IMR-90 (cell line): ENCODE measurements around the gene YPEL3. TPM values are rescaled to one million over a fixed set of nuclear protein-coding genes. Genes with fewer than 3 reads are reported as not detected.

Experiments used
- ATAC-seq: fragments of 200-7000 bp; cut with Tn5 transposase; 2 replicates; pipeline ENCODE4 v1.9.1; 2020; ENCODE audit warnings: low read depth, mild to moderate bottlenecking, moderate library complexity
- BruUV-seq: library from RNA; stranded (reverse); fragments of 400-500 nt; replicated peaks from 2 replicates; lab custom pipeline; 2021; lab: Mats Ljungman, UMichigan
- CTCF ChIA-PET: fragments of 300-600 bp; formaldehyde crosslinking; extraction: SDS; loops from one replicate; lab custom pipeline; 2021; ENCODE audit warnings: antibody characterized with exemption; lab: Yijun Ruan, JAX
- POLR2A ChIA-PET: fragments of 300-600 bp; sonication (Branson Sonifier 250); formaldehyde crosslinking; loops from one replicate; lab custom pipeline; 2022; ENCODE audit warnings: antibody characterized with exemption; ENCODE audit not compliant: unreplicated experiment; lab: Charles Lee
- DNase-seq: peaks from one replicate; pipeline ENCODE4 v3.0.0; 2013
- H2AFZ ChIP-seq: replicated peaks from 2 replicates; pipeline ENCODE3; 2013; ENCODE audit warnings: low read length, mild to moderate bottlenecking; ENCODE audit not compliant: poor library complexity
- H2AK5ac ChIP-seq: 2 replicates; pipeline ENCODE4 v1.6.1; 2013; ENCODE audit warnings: low read depth, low read length, inconsistent platforms
- H2AK9ac ChIP-seq: replicated peaks from 2 replicates; pipeline ENCODE3; 2013; ENCODE audit warnings: mild to moderate bottlenecking, low read depth, low read length, moderate library complexity; ENCODE audit not compliant: poor library complexity
- H2BK120ac ChIP-seq: 2 replicates; pipeline ENCODE4 v1.6.1; 2013; ENCODE audit warnings: low read depth, low read length, inconsistent platforms
- H2BK15ac ChIP-seq: 3 replicates; pipeline ENCODE4 v1.6.1; 2013; ENCODE audit warnings: low read depth, low read length, inconsistent platforms
- H2BK20ac ChIP-seq: 2 replicates; pipeline ENCODE4 v1.6.1; 2013; ENCODE audit warnings: low read depth, mild to moderate bottlenecking, inconsistent platforms, low read length, moderate library complexity
- H2BK5ac ChIP-seq: 2 replicates; pipeline ENCODE4 v1.6.1; 2013; ENCODE audit warnings: mild to moderate bottlenecking, low read depth, low read length, inconsistent platforms; ENCODE audit not compliant: poor library complexity, severe bottlenecking
- H3K14ac ChIP-seq: replicated peaks from 2 replicates; pipeline ENCODE4 v1.6.1; 2013; ENCODE audit warnings: low read depth, low read length, inconsistent platforms
- H3K18ac ChIP-seq: 2 replicates; pipeline ENCODE4 v1.6.1; 2013; ENCODE audit warnings: low read depth, low read length, control low read depth
- H3K23ac ChIP-seq: 2 replicates; pipeline ENCODE4 v1.6.1; 2013; ENCODE audit warnings: low read depth, low read length, inconsistent platforms
- H3K27ac ChIP-seq: 2 replicates; pipeline ENCODE4 v1.5.1; 2013; ENCODE audit warnings: mild to moderate bottlenecking, control low read depth, low read length; ENCODE audit not compliant: insufficient read depth
- H3K27me3 ChIP-seq: 2 replicates; pipeline ENCODE4 v1.6.1; 2013; ENCODE audit warnings: low read length; ENCODE audit not compliant: control insufficient read depth, insufficient read depth
- H3K36me3 ChIP-seq: 2 replicates; pipeline ENCODE4 v1.6.1; 2013; ENCODE audit warnings: low read length, mixed read lengths; ENCODE audit not compliant: control insufficient read depth, insufficient read depth
- H3K4ac ChIP-seq: 2 replicates; pipeline ENCODE4 v1.6.1; 2013; ENCODE audit warnings: low read depth, low read length, inconsistent platforms
- H3K4me1 ChIP-seq: 2 replicates; pipeline ENCODE4 v1.6.1; 2013; ENCODE audit warnings: low read length, mixed read lengths; ENCODE audit not compliant: control insufficient read depth, insufficient read depth
- H3K4me2 ChIP-seq: 2 replicates; pipeline ENCODE4 v1.6.1; 2013; ENCODE audit warnings: low read depth, mild to moderate bottlenecking, control low read depth, low read length, moderate library complexity
- H3K4me3 ChIP-seq: 2 replicates; pipeline ENCODE4 v1.5.1; 2013; ENCODE audit warnings: low read depth, mild to moderate bottlenecking, control low read depth, low read length, moderate library complexity; ENCODE audit not compliant: insufficient read depth
- H3K56ac ChIP-seq: 2 replicates; pipeline ENCODE4 v1.6.1; 2013; ENCODE audit warnings: low read length, inconsistent platforms; ENCODE audit not compliant: insufficient read depth; ENCODE audit errors: extremely low read depth
- H3K79me1 ChIP-seq, 2 experiments: 2 replicates each; pipeline ENCODE4 v1.6.1; 2013; ENCODE audit warnings: low read length in 2 of 2, inconsistent platforms in 1 of 2, low read depth in 1 of 2
- H3K9ac ChIP-seq: 2 replicates; pipeline ENCODE4 v1.6.1; 2013; ENCODE audit warnings: low read depth, low read length, control low read depth
- H3K9me1 ChIP-seq: 2 replicates; pipeline ENCODE4 v1.6.1; 2013; ENCODE audit warnings: low read length, inconsistent platforms; ENCODE audit not compliant: insufficient read depth
- H3K9me3 ChIP-seq: 2 replicates; pipeline ENCODE4 v1.6.1; 2013; ENCODE audit warnings: low read length; ENCODE audit not compliant: control insufficient read depth, insufficient read depth
- H4K20me1 ChIP-seq: 2 replicates; pipeline ENCODE4 v1.6.1; 2013; ENCODE audit warnings: low read length, inconsistent platforms; ENCODE audit not compliant: insufficient read depth
- H4K5ac ChIP-seq: 2 replicates; pipeline ENCODE4 v1.6.1; 2013; ENCODE audit warnings: mild to moderate bottlenecking, low read depth, low read length, control low read depth
- H4K8ac ChIP-seq, 2 experiments: 2 replicates each; pipeline ENCODE4 v1.6.1; 2013; ENCODE audit warnings: low read depth in 2 of 2, low read length in 2 of 2, control low read depth in 1 of 2, inconsistent platforms in 1 of 2
- H4K91ac ChIP-seq: 2 replicates; pipeline ENCODE4 v1.6.1; 2013; ENCODE audit warnings: low read depth, low read length, inconsistent platforms; ENCODE audit not compliant: insufficient read depth
- BHLHE40 ChIP-seq: fragments of 150-350 bp; IDR thresholded peaks from 2 replicates; pipeline ENCODE4 v1.6.1; 2016; ENCODE audit warnings: mild to moderate bottlenecking, low read depth, low read length
- CEBPB ChIP-seq: IDR thresholded peaks from 2 replicates; pipeline ENCODE4 v1.6.1; 2012; ENCODE audit warnings: low read depth, low read length, improper control_type of control experiment
- CHD1 ChIP-seq: IDR thresholded peaks from 2 replicates; pipeline ENCODE4 v1.6.1; 2012; ENCODE audit warnings: low read depth, low read length, improper control_type of control experiment
- CTCF ChIP-seq: conservative IDR thresholded peaks from 2 replicates; pipeline ENCODE4 v1.5.1; 2012; ENCODE audit warnings: mild to moderate bottlenecking, low read depth, low read length, improper control_type of control experiment
- ELK1 ChIP-seq: fragments of 150-350 bp; IDR thresholded peaks from 2 replicates; pipeline ENCODE4 v1.6.1; 2016; ENCODE audit warnings: low read depth, mild to moderate bottlenecking, low read length, moderate library complexity, borderline replicate concordance
- FOS ChIP-seq: fragments of 150-350 bp; IDR thresholded peaks from 2 replicates; pipeline ENCODE4 v1.6.1; 2016; ENCODE audit warnings: low read depth, low read length
- MAFK ChIP-seq: IDR thresholded peaks from 2 replicates; pipeline ENCODE4 v1.6.1; 2012; ENCODE audit warnings: low read depth, low read length, improper control_type of control experiment
- MAZ ChIP-seq: IDR thresholded peaks from 2 replicates; pipeline ENCODE4 v1.6.1; 2012; ENCODE audit warnings: low read depth, mild to moderate bottlenecking, low read length, improper control_type of control experiment, moderate library complexity, borderline replicate concordance
- MXI1 ChIP-seq: IDR thresholded peaks from 2 replicates; pipeline ENCODE4 v1.6.1; 2012; ENCODE audit warnings: low read depth, mild to moderate bottlenecking, low read length, moderate library complexity, borderline replicate concordance
- NFE2L2 ChIP-seq: fragments of 150-350 bp; IDR thresholded peaks from 2 replicates; pipeline ENCODE4 v1.6.1; 2016; ENCODE audit warnings: low read depth, mild to moderate bottlenecking, low read length
- POLR2A ChIP-seq: IDR thresholded peaks from 2 replicates; pipeline ENCODE4 v1.6.1; 2012; ENCODE audit warnings: mild to moderate bottlenecking, low read depth, low read length
- RAD21 ChIP-seq: IDR thresholded peaks from 2 replicates; pipeline ENCODE4 v1.6.1; 2012; ENCODE audit warnings: low read length, improper control_type of control experiment
- RCOR1 ChIP-seq: IDR thresholded peaks from 2 replicates; pipeline ENCODE4 v1.6.1; 2012; ENCODE audit warnings: mild to moderate bottlenecking, low read length, improper control_type of control experiment; ENCODE audit not compliant: insufficient replicate concordance
- RFX5 ChIP-seq: IDR thresholded peaks from 2 replicates; pipeline ENCODE4 v1.8.0; 2012; ENCODE audit warnings: low read depth, mild to moderate bottlenecking, low read length, moderate library complexity
- SMC3 ChIP-seq: fragments of 150-350 bp; IDR thresholded peaks from 2 replicates; pipeline ENCODE4 v1.6.1; 2016; ENCODE audit warnings: low read depth, mild to moderate bottlenecking, antibody characterized with exemption, low read length, moderate library complexity
- USF2 ChIP-seq: fragments of 150-350 bp; IDR thresholded peaks from 2 replicates; pipeline ENCODE4 v1.6.1; 2017; ENCODE audit warnings: mild to moderate bottlenecking, antibody characterized with exemption, low read length, low read depth
- WGBS, 2 experiments: methylation state at CpG; one replicate each; pipeline versions ENCODE4 v1.1.5 to v1.1.7; 2013; ENCODE audit warnings: missing lambda C conversion rate in 2 of 2; ENCODE audit not compliant: insufficient read length in 1 of 2; ENCODE audit errors: extremely low coverage in 2 of 2; 5-methylcytosine and 5-hydroxymethylcytosine counted together
- dilution Hi-C: fragments of 300-500 bp; cut with HindIII; formaldehyde crosslinking; loops from one replicate; pipeline ENCODE4 v1.14.3; 2018; ENCODE audit warnings: low sequenced_read_pairs; ENCODE audit not compliant: unreplicated experiment
- in situ Hi-C: fragments of 300-500 bp; cut with MboI; formaldehyde crosslinking; loops from 3 replicates; pipeline ENCODE4 v1.14.3; 2019; ENCODE audit warnings: low sequenced_read_pairs, inconsistent platforms, mixed read lengths
- intact Hi-C: fragments of 100-400 bp; cut with micrococcal nuclease; formaldehyde crosslinking; loops from 2 replicates; pipeline ENCODE4 v1.10.0; 2022
- polyA plus RNA-seq, 3 experiments: library from polyadenylated mRNA; depleted of rRNA; stranded (reverse); fragments of >200 nt; gene quantifications; 2 replicates each; pipeline ENCODE4 v1.2.3, GENCODE V29; 2012; ENCODE audit warnings: low replicate concordance in 1 of 3
- total RNA-seq: library from RNA; depleted of rRNA; stranded (reverse); fragments of >200 nt; gene quantifications from 2 replicates; pipeline ENCODE4 v1.2.3, GENCODE V29; 2012

Gene YPEL3
- total and polyA plus RNA-seq, 2 of the 4 experiments (the other 2 are of a cell fraction): 1.1 to 25.6 TPM

GRCh38 chr16:30144917-30145316, 48.9 kb upstream of the YPEL3 start:
- no peak overlapping the region for H3K23ac ChIP-seq
- no peak overlapping the region for H2AK9ac ChIP-seq
- CTCF ChIA-PET: no interaction called here
- H3K14ac ChIP-seq: no peak overlapping the region
- H3K18ac ChIP-seq: no peak overlapping the region
- H2BK20ac ChIP-seq: no peak overlapping the region
- H3K27ac ChIP-seq: no peak overlapping the region
- H4K8ac ChIP-seq: no peak overlapping the region
- no peak for TF ChIP-seq POLR2A
- no peak for TF ChIP-seq RCOR1
- no peak for TF ChIP-seq FOS
- no peak for TF ChIP-seq RAD21
- no peak for TF ChIP-seq CEBPB
- no peak for TF ChIP-seq CTCF
- no peak for TF ChIP-seq BHLHE40
- no peak for TF ChIP-seq NFE2L2
- TF ChIP-seq USF2: no peak
- TF ChIP-seq RFX5: no peak
- no peak for TF ChIP-seq CHD1
- TF ChIP-seq MAFK: no peak
- TF ChIP-seq SMC3: no peak
- no peak for TF ChIP-seq ELK1
- no peak for TF ChIP-seq MXI1
- TF ChIP-seq MAZ: no peak
- no peak overlapping the region for H3K4me3 ChIP-seq
- H3K4ac ChIP-seq: no peak overlapping the region
- H3K56ac ChIP-seq: no peak overlapping the region
- dilution Hi-C loops (no loop called here), in situ Hi-C loops (no loop called here), intact Hi-C loops (no loop called here)
- POLR2A ChIA-PET: no interaction called here
- H4K91ac ChIP-seq: no peak overlapping the region
- H3K79me1 ChIP-seq: no peaks in the 10 kb centered on the region
- no peak overlapping the region for H2BK5ac ChIP-seq
- H3K4me2 ChIP-seq: no peak overlapping the region
- H3K36me3 ChIP-seq: no peaks in the 10 kb centered on the region
- BruUV-seq: no TSS peak
- no CpG with 5 or more reads among the region's 1 CpG for WGBS, 2 experiments
- H3K4me1 ChIP-seq: no peaks in the 10 kb centered on the region
- no peak overlapping the region for H2AK5ac ChIP-seq
- peaks cover 9% of the 10 kb centered on the region for H3K9me3 ChIP-seq
- H2BK120ac ChIP-seq: no peak overlapping the region
- H3K27me3 ChIP-seq: peaks cover 2% of the 10 kb centered on the region
- no peaks in the 10 kb centered on the region for H3K9me1 ChIP-seq
- H4K5ac ChIP-seq: no peak overlapping the region
- no peaks in the 10 kb centered on the region for H4K20me1 ChIP-seq
- no peak for DNase-seq
- H3K9ac ChIP-seq: no peak overlapping the region
- no peak overlapping the region for H2AFZ ChIP-seq
- H2BK15ac ChIP-seq: no peak overlapping the region
- ATAC-seq: no peak
